GM18517 (cell line): ENCODE measurements around the gene ACD.
"Not testable (repeated sequence)": the region's sequence is repeated elsewhere in the genome, so short reads cannot be mapped to it uniquely, and the experiment has no call there.

Source experiments
- ATAC-seq: cut with Tn5 transposase; IDR thresholded peaks from one replicate; pipeline ENCODE4 v1.9.1; 2021; ENCODE audit warnings: mild to moderate bottlenecking, moderate library complexity; ENCODE audit not compliant: unreplicated experiment

ACD gene

DNA sequence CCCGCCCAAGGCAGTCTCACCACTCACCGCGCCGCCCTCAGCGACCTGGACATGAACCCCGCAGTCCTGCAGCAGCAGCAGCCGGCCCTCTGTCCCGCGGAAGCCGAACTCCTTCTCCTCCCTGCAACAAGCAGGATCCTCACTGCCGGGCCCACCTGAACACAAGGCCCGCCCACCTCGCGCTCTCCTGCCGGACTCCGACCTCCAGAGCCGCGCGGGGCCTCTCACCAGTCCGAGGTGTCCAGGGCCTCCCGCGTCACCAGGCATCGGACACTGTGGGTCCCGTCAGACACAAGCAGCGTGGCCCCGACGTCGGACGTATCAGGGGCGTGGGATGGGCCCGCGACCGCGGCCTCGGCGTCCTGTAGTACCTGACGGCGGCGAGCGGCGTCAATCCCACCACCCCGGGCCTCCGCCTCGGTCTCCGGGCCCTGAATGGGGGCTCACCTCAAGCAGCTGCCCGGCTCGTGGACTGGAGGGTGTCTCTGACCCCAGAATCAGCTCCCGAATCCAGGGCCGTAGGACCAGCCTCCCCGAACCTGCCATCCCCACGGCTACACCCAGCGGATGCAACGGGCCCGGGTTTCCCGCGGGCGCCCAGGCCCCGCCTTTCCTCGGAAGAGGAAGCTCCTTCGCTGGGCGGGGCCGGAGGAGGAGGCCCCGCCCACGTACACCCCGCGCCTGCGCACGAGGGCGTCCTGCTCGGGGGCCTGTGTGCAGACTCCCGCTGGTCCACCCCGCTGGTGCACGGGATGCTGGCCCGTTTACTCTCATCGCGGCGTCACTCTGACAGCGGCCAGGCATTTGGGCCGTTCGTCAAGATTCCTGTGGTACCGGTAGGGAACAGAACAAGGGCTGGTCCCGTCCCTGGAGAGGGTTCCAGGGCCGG is at the start of gene ACD:
Gene ACD, minus strand, starts transcription at position 586 of the 889 bp plus-strand sequence. Its CDS starts 40 bp downstream, at position 546.
- ATAC-seq = peak; percentile 53

DNA sequence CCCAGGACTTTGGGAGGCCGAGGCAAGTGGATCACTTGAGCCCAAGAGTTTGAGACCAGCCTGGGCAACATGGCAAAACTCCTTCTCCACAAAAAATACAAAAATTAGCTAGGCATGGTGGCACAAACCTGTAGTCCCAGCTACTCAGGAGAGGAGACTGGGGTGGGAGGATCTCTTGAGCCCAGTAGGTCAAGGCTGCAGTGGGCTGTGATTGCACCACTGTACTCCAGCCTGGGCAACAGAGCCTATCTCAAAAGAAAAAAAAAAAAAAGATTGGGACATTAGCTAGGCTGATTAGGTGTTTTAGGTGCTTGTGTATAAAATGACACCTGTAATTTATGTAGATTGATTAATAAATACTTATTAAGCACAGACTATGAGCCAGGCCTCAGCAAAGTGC is 49.0 kb upstream of the ACD start:
- no peak for ATAC-seq

DNA sequence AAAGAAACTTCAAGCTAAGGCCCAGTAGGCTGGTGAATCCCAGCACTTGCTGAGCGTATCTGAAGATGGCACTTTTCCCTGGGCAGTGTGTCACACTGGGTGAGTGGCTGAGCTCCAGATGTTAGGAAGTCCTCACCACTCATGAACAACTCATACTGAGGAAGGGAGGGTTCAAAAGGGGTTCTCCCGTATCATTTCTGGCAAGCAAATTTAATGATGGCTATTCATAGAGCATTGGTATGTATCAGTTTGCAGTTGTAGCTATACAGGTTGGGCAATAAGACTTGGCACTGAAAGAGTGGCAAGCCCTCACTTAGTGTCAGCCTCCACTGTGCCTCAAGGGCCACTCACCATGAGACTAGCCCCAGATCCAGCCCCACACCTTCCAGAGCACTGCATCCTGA is 48.3 kb upstream of the ACD start:
- no peak for ATAC-seq

DNA sequence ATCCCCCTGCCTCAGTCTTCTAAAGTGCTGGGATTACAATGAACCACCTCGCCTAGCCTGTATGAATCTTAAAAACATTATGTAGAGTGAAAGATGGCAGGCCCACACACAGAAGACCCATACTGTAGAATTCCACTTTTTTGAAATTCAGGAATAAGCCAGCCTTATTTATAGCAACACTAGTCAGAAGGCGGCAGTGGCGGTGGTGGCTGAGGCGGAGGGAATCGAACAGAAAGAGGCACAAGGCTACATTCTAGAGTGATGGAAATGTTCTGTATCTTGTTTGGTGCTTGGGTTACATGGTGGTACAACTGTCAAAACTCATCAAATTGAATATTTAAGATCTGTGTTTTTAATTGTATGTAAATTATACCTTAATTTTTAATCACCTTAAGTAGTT is 47.7 kb upstream of the ACD start:
- ATAC-seq = no peak

DNA sequence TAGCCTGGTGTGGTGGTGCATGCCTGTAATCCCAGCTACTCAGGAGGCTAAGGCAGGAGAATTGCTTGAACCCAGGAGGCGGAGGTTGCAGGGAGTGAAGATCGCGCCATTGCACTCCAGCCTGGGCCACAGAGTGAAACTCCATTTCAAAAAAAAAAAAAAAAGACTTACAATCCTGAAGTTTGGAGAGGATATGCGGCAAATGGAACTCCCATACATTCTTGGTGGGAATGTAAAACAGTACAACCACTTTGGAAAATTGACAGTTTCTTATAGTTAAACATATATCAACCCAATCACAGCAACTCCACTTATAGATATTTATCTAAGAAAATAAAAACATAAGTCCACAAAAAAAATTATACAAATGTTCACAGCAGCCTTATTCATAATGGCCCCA is 47.1 kb upstream of the ACD start:
- ATAC-seq = no peak

DNA sequence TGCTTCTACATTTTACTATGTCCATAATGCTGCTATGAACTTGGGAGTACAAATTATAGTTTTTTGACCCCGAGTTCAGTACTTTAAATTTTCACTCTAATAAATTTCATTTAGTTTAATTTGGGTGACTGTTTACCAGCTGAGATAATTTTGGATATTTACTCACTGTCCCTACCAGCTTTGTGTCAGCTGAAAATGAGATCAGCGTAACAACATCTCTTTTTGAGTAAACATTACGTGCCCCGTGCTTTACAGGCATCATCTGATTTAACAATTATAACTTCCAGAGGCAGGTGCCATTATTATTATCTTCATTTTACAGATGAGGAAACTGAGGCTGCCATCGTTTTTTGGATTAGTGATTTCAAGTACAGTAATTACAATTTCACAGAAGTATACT is 44.0 kb upstream of the ACD start:
- ATAC-seq = no peak

DNA sequence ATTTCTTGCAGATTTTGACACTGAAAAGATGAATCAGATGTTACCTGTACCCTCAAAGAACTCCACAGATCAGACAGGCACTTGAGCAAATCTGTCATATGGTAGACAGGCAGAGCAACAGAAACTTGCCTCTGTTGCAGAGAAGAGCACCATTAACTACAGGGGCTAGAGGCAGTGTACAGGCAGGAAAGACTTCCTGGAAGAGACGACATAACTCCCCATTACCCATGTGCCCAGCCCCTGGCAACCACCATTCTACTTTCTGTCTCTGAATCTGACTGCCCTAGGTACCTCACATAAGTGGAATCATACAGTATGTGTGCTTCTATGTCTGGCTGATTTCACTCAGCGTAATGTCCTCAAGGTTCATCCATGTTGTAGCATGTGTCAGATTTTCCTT is 43.6 kb upstream of the ACD start:
- no peak for ATAC-seq

DNA sequence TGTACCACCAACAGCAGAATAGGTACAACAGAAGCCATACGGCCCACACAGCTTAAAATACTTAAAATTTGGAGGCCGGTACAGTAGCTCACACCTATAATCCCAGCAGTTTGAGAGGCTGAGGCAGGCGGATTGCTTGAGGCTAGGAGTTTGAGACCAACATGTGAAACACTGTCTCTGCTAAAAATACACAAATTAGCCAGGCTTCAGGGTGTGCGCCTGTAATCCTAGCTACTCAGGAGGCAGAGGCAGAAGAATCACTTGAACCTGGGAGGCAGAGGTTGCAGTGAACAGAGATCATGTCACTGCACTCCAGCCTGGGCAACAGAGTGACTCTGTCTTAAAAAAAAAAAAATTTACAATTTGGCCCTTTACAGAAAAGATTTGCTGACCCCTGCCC is 42.1 kb upstream of the ACD start:
- no peak for ATAC-seq

DNA sequence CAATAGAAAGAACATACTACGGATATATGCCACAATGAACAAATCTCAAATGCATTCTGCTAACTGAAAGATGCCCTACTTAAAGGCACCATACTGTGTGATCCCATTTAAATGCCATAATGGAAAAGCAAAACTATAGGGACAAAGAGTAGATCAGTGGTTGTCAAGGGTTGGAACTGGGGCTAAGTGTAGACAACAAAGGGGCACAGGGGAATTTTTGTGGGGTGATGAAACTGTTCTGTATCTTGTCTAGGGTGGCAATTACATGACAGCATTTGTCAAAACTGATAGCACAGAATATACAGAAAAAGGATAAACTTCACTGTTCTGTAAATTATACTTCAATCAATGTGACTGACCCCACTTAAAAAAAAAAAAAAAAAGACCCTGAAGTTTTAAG is 41.4 kb upstream of the ACD start:
- no peak for ATAC-seq

DNA sequence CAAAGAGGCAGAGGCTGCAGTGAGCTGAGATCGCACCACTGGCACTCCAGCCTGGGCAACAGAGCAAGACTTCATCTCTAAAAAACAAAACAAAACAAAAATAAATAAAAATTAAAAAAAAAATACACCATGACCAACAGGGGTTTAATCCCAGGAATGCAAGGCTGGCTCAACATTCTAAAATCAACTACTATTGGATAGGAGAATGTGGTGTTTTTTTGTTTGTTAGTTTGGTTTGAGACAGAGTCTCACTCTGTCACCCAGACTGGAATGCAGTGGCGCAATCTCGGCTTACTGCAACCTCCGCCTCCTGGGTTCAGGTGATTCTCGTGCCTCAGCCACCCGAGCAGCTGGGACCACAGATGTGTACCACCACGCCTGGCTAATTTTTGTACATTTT is 39.2 kb upstream of the ACD start:
- no peak for ATAC-seq

DNA sequence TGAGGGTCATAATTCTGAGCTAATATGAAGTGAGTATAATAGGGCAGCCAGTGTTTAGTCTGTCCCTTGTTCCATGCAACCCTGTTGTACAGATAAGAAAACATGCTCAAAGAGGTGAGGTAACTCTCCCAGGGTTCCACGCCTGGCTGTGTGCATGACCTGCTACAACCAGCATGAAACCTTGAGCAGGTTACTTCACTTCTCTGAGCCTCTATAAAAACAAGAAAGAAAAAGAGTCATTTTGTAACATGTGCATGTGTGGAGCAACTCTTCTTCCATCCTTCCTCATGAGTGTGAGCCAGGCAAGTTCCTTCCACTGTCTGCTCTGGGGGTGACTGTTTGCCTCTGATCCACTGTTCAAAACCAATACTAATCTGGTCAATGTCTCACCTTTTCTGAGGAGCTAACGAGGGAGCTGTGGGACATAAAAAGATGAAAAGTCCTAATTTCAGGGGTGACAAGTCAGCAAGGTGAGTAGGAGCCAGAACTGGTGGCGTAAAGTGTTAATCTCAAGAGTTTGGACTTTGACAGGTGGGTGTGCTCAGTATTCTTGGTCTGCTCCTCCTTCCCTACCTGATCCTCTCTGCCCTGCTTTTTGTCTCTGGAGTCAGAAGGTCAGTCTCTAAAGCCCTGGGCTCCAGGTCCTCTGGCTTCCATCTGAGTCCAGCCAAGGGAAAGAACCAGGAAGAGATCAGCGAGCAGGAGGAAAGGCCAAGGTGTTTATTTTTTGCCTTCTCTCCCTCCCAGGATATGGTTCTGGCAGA is 37.5 kb upstream of the ACD start:
- ATAC-seq = no peak

DNA sequence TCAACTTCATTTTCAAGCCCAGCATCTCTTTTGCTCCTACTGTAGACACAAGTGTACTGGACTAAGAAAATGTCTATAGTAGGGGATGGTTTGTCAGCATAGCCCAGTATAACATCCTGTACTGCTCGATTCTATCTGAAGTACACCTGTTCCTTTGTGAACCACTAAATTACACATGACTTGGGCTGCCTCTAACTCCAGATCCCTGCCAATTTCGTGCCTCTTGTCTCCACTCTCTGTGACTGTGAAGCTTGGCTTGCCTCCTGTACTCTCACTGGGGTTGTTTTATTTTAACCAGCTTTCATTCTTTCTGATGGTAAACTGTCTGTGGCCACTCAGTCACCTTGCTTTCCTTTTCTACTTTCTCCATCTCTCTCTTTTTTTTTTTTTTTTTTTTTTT is 34.6 kb upstream of the ACD start:
- ATAC-seq = no peak

DNA sequence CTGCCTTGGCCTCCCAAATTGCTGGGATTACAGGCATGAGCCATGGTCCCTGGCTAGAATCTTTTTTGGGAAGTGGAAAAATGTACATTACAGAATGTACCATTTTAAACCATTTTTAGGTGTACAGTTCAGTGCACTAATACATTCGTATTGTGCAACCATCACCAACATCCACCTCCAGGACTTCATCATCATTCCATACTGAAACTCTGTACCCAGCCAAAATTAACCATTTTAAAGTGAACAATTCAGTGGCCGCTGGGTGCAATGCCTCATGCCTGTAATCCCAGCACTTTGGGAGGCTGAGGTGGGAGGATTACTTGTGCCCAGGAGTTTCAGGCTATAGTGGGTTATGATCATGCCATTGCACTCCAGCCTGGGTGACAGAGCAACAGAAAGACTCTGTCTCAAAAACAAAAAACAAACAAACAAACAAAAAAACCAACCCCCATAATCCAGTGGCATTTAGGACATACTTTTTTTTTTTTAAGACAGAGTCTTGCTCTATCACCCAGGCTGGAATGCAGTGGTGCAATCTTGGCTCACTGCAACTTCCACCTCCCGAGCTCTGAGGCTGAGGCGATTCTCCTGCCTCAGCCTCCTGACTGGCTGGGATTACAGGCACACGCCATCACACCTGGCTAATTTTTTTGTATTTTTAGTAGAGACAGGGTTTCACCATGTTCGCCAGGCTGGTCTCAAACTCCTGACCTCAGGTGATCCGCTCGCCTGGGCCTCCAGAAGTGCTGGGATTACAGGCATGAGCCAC is 33.6 kb upstream of the ACD start:
- ATAC-seq = not testable (repeated sequence)

DNA sequence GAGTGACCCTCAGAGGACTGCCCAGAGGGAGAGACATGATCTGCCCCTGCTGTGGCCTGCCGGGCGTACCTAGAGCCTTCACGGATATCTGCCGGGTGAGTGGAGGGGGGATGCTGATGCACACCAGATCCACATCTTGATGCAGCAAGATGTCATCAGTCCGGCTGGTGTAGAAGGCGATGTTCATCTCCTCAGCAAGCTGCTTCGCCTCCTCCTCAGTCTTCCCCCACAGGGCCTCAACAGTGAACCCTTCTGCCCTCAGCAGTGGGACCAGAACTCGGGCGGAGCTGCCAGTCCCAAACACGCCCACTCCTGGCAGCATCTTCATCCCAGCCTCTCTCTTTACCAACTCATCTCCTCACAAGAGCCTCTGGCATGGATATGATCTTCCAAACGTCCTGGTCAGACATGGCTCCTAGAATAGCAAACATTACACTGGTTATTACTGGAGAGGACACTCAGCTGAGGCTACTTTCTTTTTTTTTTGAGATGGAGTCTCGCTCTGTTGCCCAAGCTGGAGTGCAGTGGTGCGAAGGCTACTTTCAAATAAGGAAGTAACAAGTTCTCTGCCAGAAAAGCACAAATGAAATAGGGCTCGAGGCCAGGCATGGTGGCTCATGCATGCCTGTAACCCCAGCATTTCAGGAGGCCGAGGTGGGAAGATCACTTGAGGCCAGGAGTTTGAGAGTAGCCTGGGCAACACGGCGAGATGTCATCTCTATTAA is 25.5 kb upstream of the ACD start:
- ATAC-seq = no peak

DNA sequence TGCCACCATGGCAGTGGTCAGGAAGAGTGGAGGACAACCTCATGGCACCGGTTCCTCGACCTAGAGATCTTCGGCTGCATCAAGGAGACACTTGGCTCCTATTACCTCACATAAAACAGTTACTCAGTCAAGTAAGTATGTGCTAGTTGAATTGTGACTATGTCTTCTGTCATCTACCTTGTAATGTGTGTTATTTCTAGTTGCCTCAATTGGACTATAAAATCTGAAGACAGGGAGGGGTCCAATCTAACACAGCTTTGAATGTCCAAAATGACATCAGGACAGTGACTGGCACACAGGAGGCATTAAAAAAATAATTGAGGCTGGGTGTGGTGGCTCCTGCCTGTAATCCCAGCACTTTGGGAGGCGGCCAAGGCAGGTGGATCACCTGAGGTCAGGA is 23.7 kb upstream of the ACD start:
- no peak for ATAC-seq

DNA sequence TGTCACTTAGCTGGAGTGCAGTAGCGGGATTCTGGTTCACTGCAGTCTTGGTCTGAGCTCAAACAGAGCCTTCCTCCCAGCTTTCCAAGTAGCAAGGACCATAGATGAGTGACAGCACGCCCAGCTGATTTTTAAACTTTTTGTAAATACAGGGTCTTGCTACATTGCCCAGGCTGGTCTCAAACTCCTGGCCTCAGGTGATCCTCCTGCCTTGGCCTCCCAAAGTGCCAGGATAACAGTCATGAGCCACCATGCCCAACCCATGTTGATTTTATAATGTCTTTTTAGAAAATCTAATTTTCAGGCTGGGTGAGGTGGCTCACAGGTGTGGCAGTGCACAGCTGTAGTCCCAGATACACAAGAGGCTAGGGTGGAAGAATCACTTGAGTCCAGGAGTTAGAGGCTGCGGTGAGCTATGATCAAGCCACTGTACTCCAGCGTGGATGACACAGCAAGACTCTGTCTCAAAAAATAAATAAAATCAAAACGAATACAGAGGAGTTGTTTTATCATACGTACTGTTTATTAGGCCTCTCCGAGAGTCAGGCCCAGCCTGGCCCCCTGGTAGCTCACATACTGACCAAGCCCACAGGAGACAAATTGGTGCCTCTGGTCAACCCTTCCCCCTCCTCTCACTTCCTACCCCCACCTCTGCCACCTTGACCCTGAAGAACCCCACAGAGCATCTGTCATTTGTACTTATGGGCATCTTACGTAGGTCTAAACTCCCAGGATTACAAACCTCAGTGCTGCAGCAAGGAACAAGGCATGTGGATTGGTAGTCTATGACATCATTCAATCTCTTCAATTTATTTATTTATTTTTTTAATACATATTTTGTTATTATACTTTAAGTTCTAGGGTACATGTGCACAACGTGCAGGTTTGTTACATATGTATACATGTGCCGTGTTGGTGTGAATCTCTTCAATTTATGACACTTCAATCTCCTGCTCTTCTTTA is 20.2 kb upstream of the ACD start:
- ATAC-seq = no peak

DNA sequence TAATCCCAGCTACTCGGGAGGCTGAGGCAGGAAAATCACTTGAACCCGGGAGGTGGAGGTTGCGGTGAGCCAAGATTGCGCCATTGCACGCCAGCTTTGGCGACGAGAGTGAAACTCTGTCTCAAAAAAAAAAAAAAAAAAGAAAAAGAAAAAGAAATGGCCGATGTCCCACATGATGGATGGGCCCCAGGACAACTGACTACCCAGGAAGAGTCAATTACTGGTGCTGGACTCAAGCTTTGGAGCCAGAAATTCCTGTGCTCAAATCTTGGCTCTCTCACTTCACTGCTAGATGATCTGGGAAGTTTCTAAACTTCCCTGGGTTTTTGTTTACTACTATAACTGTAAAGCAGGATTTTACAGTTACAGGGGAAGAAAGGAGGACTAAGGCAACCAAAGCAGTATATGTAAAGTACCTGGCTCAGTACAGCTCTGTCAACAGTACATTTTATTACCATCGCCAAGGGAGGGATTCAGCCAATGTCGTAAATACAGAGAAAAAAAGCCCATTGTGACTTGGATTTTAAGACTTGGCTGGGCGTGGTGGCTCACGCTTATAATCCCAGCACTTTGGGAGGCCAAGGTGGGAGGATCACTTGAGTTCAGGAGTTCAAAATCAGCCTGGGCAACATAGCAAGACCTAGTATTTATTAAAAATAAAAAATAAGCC is 18.4 kb upstream of the ACD start:
- no peak for ATAC-seq

DNA sequence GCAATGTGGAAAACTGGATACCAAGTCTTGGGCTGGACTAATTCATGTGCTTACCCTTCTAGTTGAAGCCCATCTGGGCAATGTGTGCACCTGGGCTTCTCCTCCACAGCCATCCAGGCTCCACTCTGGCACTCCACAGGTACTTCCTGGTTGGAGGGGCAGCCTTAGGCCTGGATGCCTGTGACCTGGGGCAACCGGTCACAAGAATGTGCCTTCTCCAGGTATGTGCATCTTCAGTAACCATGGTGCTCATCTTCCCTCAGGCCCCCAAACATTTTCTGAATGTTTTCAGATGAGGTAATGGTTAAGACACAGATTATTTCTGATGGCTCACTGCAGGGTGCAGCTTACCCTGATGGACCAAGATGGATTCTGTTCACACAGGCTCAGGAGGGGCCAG is 17.7 kb upstream of the ACD start:
- no peak for ATAC-seq

DNA sequence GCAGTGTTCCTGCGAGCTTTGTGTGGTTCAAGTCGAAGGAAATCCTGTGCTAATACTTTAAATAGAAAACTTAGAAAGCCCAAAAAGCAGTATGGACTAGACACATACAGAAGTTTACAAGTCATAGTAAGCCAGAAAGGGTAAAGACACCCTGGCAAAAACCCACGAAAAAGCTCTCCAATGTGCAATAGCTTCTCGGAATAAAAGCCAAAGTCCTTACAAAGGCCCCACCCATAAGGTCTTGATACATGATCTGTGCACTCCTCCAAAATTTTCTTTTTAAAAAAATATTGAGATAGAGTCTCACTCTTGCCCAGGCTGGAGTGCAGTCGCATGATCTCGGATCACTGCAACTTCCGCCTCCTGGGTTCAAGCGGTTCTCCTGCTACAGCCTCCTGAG is 16.9 kb upstream of the ACD start:
- no peak for ATAC-seq
